DMS153 treated with DMSO at 0.1 percent for 48 hours (cell line): ENCODE results near the gene PDE4D.
"Not testable (repeated sequence)": the region's sequence is repeated elsewhere in the genome, so short reads cannot be mapped to it uniquely, and the experiment has no call there.

ENCODE experiments used
- DNase-seq: peaks from one replicate; lab custom pipeline; 2025; ENCODE audit not compliant: unreplicated experiment; lab: John Stamatoyannopoulos, UW

The PDE4D gene

DNA sequence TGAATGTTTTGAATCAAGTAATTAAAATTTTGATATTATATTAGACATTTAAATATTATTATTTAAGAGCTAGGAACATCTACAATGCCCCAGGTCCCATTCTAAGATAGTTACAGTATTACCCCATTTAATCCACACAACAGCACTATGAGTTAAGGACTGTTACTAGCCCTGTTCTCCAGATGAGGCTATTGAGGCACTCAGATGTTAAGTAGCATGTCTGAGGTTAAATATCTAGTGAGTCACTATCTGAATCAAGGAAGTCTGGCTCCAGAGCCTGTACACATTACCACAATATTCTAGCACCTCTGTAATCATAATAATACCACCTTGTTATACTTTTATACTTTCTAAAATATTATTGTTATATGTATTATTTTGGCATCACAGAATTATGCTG lies 304.6 kb downstream of the PDE4D start:
- DNase-seq, result no peak

DNA sequence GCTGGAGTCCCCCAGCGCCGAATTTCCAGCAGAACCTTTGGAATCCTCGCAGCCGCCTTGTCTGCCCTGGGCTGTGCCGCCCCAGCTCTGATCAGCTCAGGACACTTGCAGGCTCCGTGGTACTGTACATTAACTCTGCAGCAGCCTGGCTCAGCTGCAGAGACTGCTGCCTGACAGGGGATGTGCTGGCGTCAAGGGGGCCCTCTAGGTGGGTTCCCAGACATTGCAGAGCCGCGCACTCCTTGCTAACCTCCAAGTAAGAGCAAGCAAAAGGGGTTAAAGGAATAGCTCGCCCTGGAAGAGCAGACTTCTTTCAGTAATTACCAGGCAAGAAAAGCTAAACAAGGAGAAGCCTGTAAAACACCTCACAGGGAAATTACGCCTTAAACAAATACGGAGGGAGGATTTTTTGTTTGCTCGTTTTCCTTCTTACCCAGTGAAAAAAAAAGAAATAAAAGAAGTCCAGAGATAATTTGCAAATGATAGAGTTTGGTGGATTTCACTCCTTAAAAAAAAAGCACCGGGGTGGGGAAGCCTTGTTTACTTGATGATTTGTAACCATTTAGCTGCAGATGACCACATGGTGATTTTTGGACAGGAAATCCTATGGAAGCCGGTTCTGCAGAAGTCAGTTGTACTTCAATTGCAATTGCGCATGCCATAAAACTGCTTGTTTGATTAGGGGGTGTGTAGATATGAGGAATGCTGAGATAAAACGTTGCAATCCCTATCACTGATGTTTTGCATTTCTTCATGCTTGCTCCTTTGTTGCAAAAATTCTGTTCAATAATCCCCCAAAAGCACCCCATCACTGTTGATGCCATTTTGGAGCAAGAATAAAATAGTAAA lies 305.8 kb downstream of the PDE4D start:
- DNase-seq, result no peak

DNA sequence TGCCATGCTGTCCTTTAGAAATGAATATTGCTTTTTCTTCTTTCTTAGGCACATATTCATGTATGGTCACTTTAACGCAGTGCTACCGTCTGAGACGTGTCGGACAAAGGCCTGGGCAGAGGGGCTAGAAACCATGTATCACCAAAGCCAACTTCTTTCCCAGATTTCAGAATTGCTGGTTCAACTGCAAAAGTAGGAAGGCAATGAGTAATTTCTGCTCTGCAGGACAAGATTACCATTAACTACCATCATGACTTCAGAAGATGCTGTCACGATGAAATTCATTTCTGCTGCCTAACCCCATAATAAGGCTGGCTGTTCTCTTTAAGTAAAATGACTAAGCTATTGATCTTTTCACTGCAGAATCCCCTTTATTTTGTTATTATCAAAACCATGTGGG lies 306.7 kb downstream of the PDE4D start:
- DNase-seq, result no peak

DNA sequence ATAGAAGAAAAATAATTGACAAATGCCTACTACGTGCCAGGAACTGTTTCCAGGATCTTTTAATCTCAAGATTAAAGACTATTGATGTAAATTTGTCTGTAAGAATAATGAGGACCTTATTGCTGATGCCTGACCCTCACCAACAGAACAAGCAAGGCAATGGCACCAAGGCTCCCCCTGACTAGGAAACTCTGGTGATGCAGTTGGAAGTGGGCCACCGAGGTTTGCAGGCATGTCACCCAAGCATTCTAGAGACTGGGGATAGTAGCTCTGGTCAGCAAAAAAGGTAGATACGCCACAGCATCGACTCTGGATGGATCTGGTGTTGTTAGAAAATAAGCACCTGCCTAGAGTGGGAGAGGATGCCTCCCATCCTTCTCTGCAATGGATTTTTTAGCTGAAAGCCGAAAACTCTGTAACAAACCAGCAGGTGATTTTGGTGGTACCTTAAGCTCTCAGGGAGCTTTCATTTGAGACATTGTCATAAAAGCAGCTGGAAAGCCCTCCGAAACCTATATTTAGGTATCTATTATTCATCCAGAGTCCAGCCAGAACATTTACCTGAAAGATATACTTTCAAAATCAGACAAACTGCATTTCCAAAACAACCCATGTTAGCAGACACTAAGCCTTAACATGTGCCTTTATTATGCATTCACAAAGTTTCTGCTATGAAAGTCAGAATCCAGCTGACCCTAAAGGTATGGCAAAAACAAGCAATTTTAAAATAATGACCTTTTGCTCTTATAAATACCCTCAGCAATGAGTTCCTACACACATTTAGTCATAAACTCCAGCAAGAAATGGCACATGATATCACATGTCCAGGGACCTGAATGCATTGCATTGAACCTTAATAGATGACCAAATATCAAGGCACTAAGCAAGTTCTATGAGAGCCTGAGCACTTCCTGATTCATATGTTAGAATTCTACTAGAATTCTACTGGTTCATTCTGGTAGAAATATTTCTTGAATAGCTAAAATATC lies 308.4 kb downstream of the PDE4D start:
- DNase-seq, result no peak

DNA sequence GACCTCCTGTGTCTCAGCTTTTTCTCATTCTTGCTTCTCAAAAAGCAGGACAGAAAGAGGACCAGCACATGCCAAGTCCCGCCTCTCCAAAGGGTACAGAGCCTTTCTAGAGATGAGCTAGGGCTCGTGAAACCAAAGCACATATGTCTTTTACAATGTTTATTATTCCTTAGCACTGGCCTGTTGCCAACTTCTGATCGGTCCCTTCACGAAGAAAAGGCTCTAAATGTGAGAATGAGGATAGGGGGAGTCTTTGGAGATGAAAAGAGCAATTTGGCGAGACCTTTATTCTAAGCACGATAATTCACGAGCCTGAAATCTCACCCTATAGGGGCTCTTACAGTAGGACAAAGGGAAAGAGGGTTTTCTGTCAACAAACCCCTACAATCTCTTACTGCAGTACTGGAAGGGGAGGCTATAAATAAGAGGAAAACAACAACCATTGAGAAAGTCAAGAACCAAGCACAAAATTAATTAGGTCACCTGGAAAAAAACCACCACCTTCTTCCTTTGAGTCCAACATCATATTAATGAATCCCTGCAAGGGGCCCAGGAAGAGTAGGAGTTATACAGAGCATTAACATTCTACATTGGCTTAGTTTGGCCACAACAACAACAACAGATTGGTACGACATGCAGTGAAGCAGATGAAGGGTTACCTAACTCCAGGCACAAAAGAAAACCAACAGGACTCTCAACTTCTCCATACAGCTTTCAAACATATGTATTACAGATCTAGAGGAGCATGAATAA lies 309.5 kb downstream of the PDE4D start:
- DNase-seq, result no peak

DNA sequence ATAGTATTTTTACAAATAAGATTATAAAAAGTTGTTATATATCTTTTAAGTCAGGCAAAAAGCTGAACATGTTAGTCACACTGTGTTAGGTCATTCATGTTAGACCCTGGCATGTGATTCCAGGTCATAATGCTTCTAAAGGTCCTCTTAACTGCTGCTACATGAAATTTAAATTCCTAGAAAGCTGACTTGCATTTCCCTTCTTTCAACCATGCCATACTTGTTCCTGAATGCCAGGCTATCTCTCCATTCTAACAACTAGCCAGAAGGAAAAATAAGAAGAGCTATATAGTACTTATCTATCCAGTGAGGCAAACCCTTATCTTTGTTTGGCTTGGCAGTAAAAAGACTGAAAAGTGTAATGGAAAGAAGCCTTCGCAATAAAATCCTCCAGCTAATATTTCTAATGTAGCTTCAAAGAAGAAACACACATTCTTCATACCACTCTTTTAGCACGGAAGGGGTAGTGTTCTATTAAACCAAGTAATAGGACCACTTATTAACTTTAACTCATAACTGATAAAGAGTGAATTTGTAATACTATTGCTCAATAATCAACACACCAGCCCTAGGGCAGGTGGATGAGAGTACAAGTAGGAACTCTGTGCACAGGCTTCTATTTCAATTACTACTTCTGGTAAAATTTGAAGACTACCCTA lies 310.2 kb downstream of the PDE4D start:
- no peak for DNase-seq

DNA sequence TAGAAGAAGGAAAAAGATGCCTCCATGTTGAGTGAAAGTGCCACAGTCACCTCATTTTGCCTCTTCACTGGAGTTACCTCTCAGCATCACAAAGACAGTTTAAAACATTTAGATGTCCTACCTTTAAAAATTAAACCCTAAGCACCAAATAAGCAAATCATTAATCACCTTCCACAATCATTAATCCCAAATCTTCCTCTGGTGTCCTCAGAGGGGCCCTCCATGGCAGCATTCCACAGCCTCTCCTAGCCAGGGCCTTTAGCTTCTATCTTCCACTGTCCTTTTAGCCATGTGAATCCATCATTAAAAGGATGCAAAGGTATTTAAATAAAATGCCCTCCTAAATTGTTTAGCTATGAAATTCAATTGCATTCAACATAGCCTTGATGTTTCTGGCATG lies 310.8 kb downstream of the PDE4D start:
- DNase-seq, result no peak

DNA sequence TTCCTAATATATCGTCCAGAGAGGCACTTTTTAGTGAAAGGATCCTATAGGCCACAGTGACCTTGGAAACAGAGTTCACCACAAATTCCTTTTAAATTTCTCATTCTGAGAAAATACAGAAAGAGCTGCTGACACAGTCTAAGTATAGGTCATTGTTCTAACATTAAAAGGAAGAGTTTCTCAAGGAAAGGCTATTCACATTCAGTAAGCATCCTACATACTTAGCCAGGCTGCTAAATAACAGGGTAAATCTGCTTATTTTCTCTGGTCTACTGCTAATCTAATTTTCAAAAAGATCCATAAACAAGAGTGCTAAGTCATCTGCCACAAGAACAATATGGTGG lies 313.7 kb downstream of the PDE4D start:
- DNase-seq, result no peak

DNA sequence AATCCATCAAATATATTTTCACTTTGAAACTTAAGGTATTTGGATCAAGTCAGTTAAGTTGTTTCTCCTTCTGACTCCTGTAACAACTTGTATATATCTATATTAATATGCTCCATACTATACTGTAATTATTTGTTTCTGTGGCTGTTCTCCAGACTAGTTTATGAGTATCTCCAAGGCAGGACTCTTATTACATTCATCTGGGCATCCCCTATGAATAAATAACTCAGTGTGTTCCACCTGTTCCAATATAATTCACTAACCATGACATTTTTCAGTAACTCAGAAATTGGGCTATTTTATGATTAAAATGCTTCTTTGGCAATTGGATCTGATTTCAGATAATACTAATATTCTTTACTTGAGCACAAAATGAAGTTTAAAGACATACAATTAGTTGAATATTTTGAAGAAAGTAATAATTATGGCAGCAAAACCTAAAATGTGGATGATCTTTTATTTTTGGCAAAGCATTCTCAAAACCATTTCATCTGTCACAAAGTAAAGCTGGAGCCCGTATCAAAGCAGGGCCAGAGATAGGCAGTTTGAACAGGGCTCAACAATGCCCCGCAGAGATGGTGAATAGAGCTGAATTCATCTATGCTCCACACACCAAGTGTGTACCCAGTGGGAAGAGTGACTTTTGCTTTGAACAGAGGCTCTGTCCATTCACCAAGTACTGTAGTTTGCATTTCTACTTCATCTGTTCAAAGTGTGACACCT lies 314.3 kb downstream of the PDE4D start:
- no peak for DNase-seq

DNA sequence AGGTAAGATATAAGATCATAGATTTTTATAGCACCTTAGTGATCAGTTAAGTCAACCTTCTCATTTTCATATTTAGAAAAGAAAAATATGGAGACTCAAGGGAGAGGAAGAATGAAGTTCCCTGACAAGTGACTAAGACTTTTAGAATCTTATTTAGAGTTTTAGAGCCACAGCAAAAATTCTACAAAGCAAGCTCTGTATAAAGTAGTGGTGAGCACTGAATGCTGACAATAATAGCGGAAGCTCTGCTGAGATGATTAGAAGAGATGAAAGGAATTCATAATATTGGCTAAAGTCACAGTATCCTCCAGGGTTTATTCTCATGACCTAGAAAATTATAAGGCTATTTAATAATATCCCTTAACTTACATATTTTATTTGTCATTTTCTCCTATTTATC lies 316.0 kb downstream of the PDE4D start:
- no peak for DNase-seq

DNA sequence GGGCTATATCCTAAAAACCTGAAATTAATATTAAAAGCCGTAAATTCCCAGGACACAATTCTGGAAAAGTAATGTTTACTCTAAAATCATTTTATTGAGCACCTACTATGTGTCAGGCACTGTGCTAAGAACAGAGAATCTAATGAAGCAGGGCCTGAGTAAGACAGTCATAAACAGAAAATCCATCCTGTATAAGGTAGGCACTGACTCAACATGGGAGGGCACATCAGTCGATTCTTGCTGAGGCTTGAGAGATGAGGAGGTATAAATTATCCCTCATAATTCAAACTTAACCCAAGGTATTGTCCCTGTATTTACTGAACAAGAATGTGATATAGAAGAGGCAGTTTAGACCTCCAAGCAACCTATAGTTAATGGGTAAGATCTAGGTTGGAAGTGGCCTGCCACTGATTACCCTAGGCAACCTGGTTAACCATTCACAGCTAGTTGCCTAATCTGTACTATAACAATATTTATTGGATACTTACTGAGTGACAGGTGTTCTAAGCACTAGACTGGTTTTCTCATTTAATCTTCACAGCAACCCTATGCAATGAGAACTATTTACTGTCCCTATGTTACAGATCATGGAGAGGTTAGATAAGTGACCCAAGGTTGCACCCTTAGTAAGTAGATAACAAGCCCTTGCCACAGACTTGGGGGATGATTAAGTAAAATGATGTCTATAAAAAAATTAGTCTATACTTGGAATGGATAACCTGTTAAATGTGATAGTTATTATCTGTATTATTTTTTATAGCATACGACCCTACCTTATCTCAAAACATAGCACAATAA lies 317.7 kb downstream of the PDE4D start:
- DNase-seq, result no peak

DNA sequence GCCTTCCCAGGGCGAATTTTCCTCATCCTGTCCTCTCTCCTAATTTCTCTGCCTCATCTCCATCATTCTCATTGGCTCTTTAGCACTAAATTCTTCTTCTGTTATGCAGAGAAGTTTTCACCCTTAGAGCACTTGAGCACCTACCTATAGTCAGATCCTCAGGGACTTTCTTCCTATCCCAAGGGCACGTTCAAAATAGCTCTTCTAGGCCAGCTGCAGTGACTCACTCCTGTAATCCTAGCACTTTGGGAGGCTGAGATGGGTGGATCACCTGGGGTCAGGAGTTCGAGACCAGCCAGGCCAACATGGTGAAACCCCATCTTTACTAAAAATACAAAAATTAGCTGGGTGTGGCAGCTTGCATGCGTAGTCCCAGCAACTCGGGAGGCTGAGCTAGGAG lies 320.0 kb downstream of the PDE4D start:
- not testable (repeated sequence) for DNase-seq

DNA sequence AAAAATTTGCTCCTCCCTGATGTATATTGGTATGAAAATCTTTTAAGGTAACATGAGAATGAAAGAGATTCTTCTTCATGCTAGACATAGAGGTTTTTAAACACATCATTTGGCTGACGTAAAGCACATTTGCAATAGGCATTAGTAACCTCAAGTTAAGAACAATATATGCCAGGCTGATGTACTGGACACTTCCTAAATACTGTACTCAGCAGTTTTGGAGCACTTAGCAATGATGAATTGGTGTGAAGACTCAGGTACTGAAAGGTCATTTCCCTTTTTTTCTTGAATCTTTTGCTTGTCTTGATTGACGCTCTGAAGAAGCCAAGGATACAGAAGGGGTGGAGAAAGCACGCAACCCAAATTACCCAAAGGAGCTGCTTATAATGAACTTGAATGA lies 322.5 kb downstream of the PDE4D start:
- DNase-seq, result no peak

DNA sequence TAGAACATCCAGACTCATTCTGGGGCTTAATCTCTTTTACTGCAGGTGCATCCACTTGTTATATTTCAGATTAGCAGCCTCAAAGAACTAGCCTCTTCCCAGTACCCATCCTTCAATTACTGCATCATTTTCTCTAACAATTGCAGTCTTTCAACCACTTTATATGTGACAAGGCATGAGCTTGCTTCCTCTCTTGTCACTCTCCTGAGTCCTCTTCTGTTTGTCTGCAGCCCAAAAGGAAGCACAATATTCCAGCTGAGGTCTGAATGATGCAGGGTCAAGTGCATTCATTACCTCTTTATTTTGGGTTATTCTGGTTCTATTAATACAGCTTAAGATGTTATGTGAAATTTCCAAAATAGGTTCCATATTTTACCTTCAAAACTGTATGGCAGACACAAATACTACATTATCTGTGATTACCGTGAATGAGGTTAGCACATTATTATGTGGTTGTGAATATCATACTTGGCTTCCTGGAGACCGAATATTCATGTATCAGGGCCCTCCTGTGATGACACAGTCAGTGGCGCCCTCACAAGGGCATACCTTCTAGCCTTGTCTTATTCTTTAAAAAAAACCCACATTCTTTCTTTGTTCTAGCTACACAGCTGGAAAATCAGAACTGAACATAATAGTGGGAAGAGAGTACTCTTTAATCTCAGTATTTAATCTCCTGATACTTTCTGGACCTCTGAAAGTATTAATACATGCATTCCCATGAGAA lies 323.8 kb downstream of the PDE4D start:
- no peak for DNase-seq

DNA sequence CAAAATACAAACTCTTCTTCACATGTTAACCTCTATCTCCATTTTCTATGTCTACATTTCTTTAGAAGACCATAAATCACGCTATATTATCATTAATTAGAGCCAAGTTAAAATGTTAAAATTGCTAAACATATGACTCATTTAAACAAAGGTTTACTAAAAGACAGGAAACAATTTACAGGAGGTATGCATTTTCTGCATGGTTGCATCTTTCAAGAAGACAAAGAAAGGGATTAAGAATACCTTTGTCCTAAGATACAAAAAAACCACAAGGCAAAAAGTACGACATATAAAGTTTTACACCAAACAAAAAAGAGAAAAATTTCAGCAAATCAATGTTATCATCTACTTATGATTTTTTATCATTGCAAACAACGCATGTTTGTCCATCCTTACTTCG lies 324.4 kb downstream of the PDE4D start:
- DNase-seq, result no peak

DNA sequence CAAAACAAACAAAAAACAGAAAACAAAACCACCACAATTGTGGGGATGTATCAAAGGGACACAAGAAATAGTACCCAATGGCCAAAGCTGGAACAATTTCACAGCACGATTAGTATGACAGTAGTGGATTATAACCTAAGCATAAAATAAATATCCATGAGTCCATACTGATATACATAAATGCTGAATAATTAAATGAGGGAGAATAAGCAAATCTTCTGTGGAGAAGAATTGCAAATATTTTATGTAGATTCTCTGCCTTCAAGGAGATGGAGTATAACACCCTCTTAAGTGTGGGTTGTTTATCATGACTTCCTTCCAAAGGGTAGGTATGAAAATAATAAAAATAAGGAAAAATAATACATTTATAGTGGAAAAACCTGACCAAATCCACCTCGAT lies 325.4 kb downstream of the PDE4D start:
- no peak for DNase-seq

DNA sequence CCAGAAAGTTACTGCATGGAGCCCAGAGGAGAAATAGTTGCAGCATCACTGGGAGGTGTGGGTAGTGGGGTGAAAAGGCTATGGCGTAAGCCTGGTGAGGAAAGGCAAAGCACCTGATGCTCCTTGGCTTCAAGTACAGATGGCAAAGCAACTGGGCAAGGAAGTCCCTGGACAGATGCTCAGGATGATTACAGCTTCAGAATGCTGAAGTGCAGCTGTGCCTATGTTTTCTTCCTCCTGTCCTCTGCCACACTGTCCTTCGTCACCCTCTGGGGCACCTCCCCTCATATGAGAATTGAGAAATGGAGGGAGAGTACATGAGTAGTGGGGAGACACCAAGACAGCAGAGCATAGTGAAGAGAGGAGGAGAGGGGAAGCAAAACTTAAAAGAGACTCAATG lies 328.0 kb downstream of the PDE4D start:
- no peak for DNase-seq

DNA sequence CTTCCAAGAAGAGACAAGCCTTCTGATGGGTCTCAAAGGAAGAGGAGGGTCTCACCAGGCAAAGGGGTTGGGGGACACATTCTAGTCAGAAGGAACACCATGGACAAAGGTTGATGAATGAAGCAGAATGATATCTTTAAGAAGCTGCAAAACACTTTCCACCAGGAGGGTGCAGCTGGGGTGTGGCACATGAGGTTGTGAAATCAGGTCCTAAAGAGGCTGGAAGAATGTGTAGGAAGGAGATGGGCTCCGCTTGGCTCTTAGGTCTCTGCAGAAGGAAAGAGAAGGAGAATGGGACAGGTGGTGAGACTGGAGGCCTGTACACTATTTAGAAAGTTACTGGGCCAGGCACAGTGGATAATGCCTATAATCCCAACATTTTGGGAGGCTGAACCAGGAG lies 328.6 kb downstream of the PDE4D start:
- no peak for DNase-seq
